Measurements from ENCODE around the gene CCR7.
"Not testable (repeated sequence)": the region's sequence is repeated elsewhere in the genome, so short reads cannot be mapped to it uniquely, and the experiment has no call there.

CCR7 gene

GRCh38 chr17:40582328-40582901 is 17.1 kb upstream of the CCR7 start:
- Mint-ChIP-seq H3K27me3 (no peaks in the 10 kb centered on the region), H3K27ac (peak overlapping the region; percentile 87), H3K4me3 (peak overlapping the region; percentile 19), H3K36me3 (peaks cover 31% of the 10 kb centered on the region), H3K9me3 (peaks cover 33% of the 10 kb centered on the region), H3K4me1 (peaks cover 92% of the 10 kb centered on the region)
- CTCF ChIA-PET = interaction anchor here (0.6 to 2.6 kb wide), 3 partner anchors 22 to 967 kb away, joined by 3 to 11 read pairs (median 4); no protein-coding TSS in a partner anchor
- DNase-seq = peak; percentile 88

- Mint-ChIP-seq H3K27ac (no peak overlapping the region), H3K36me3 (peaks cover 25% of the 10 kb centered on the region), H3K4me3 (no peak overlapping the region), H3K9me3 (peaks cover 26% of the 10 kb centered on the region), H3K4me1 (peaks cover 88% of the 10 kb centered on the region), H3K27me3 (no peaks in the 10 kb centered on the region)
- CTCF ChIA-PET = no interaction called here
- DNase-seq = no peak
These were observed 14.9 kb upstream of the CCR7 start for GRCh38 chr17:40580140-40580539.

- H3K4me1 Mint-ChIP-seq = peaks cover 85% of the 10 kb centered on the region
- peaks cover 26% of the 10 kb centered on the region for H3K9me3 Mint-ChIP-seq
- DNase-seq = no peak
- H3K36me3 Mint-ChIP-seq = peaks cover 23% of the 10 kb centered on the region
- H3K27ac Mint-ChIP-seq = no peak overlapping the region
- H3K4me3 Mint-ChIP-seq = no peak overlapping the region
- CTCF ChIA-PET = interaction anchor here (4.5 kb wide), 1 partner anchor 16 kb away, joined by 36 read pairs; no protein-coding TSS in a partner anchor
- H3K27me3 Mint-ChIP-seq = no peaks in the 10 kb centered on the region
These were observed 14.2 kb upstream of the CCR7 start for GRCh38 chr17:40579471-40579870.

- DNase-seq = peak; percentile 46
- CTCF ChIA-PET = interaction anchor here (0.8 to 4.5 kb wide), 9 partner anchors 10 to 42 kb away, joined by 3 to 36 read pairs (median 6); no protein-coding TSS in a partner anchor
- Mint-ChIP-seq H3K36me3 (peaks cover 24% of the 10 kb centered on the region), H3K27me3 (no peaks in the 10 kb centered on the region), H3K4me3 (peak overlapping the region; percentile 18), H3K27ac (peak overlapping the region; percentile 79), H3K4me1 (peaks cover 69% of the 10 kb centered on the region), H3K9me3 (peaks cover 29% of the 10 kb centered on the region)
These were observed 12.4 kb upstream of the CCR7 start for GRCh38 chr17:40577611-40578065.

- Mint-ChIP-seq H3K9me3 (peaks cover 43% of the 10 kb centered on the region), H3K27ac (peak overlapping the region; percentile 47), H3K4me1 (peaks cover 57% of the 10 kb centered on the region), H3K36me3 (peaks cover 35% of the 10 kb centered on the region), H3K4me3 (no peak overlapping the region), H3K27me3 (peaks cover 3% of the 10 kb centered on the region)
- no peak for DNase-seq
- CTCF ChIA-PET = interaction anchor here (0.7 to 4.5 kb wide), 5 partner anchors 13 to 45 kb away, joined by 3 to 36 read pairs (median 6); no protein-coding TSS in a partner anchor
These were observed 11.0 kb upstream of the CCR7 start for GRCh38 chr17:40576113-40576740.

GRCh38 chr17:40574292-40574691 is 9.0 kb upstream of the CCR7 start:
- H3K4me1 Mint-ChIP-seq = peaks cover 47% of the 10 kb centered on the region
- peaks cover 53% of the 10 kb centered on the region for H3K36me3 Mint-ChIP-seq
- CTCF ChIA-PET = interaction anchor here (0.7 kb wide), 1 partner anchor 1074 kb away, joined by 3 read pairs; no protein-coding TSS in a partner anchor
- H3K4me3 Mint-ChIP-seq = no peak overlapping the region
- no peak for DNase-seq
- H3K9me3 Mint-ChIP-seq = peaks cover 56% of the 10 kb centered on the region
- peaks cover 3% of the 10 kb centered on the region for H3K27me3 Mint-ChIP-seq
- no peak overlapping the region for H3K27ac Mint-ChIP-seq

- not testable (repeated sequence) for H3K4me3 Mint-ChIP-seq
- Mint-ChIP-seq H3K9me3 (peaks cover 63% of the 10 kb centered on the region), H3K36me3 (peaks cover 58% of the 10 kb centered on the region)
These were observed 7.1 kb upstream of the CCR7 start for GRCh38 chr17:40572245-40572993.

GRCh38 chr17:40568074-40568836 is 3.0 kb upstream of the CCR7 start:
- DNase-seq = no peak
- Mint-ChIP-seq H3K36me3 (peaks cover 64% of the 10 kb centered on the region), H3K4me3 (no peak overlapping the region), H3K9me3 (peaks cover 43% of the 10 kb centered on the region), H3K27me3 (peaks cover 3% of the 10 kb centered on the region), H3K4me1 (peaks cover 31% of the 10 kb centered on the region), H3K27ac (no peak overlapping the region)
- CTCF ChIA-PET = interaction anchor here (0.6 kb wide), 2 partner anchors 164 to 196 kb away, joined by 3 read pairs; no protein-coding TSS in a partner anchor

More at GRCh38 chr17:40572245-40572993, 7.1 kb upstream of the CCR7 start:
- H3K4me1 Mint-ChIP-seq = peaks cover 30% of the 10 kb centered on the region
- CTCF ChIA-PET, DNase-seq, H3K27me3 Mint-ChIP-seq, H3K27ac Mint-ChIP-seq: not testable (repeated sequence)

GRCh38 chr17:40567377-40567776 is 2.1 kb upstream of the CCR7 start:
- DNase-seq = no peak
- Mint-ChIP-seq H3K4me1 (peaks cover 27% of the 10 kb centered on the region), H3K9me3 (peaks cover 35% of the 10 kb centered on the region), H3K27me3 (peaks cover 3% of the 10 kb centered on the region), H3K36me3 (peaks cover 65% of the 10 kb centered on the region), H3K4me3 (no peak overlapping the region), H3K27ac (no peak overlapping the region)
- CTCF ChIA-PET = interaction anchor here (1.1 kb wide), 1 partner anchor 48 kb away, joined by 3 read pairs; no protein-coding TSS in a partner anchor

GRCh38 chr17:40565769-40566409 is 617 bp upstream of the CCR7 start:
- no peak for DNase-seq
- CTCF ChIA-PET = interaction anchor here (1.0 kb wide), 1 partner anchor 37 kb away, joined by 3 read pairs; no protein-coding TSS in a partner anchor

GRCh38 chr17:40564195-40564882 is 933 bp downstream of the CCR7 start:
- H3K27me3 Mint-ChIP-seq = no peaks in the 10 kb centered on the region
- CTCF ChIA-PET = interaction anchor here (0.7 to 12.4 kb wide), 9 partner anchors 13 to 1684 kb away, joined by 3 to 271 read pairs (median 19); no protein-coding TSS in a partner anchor
- DNase-seq = peak; percentile 74
- H3K9me3 Mint-ChIP-seq = peaks cover 10% of the 10 kb centered on the region
- H3K4me1 Mint-ChIP-seq = peaks cover 44% of the 10 kb centered on the region
- H3K4me3 Mint-ChIP-seq = peak overlapping the region; percentile 91
- H3K36me3 Mint-ChIP-seq = peaks cover 68% of the 10 kb centered on the region
- H3K27ac Mint-ChIP-seq = peak overlapping the region; percentile 95

More at GRCh38 chr17:40565769-40566409, 617 bp upstream of the CCR7 start:
- H3K27me3 Mint-ChIP-seq = no peaks in the 10 kb centered on the region
- H3K27ac Mint-ChIP-seq = peak overlapping the region; percentile 95
- H3K9me3 Mint-ChIP-seq = peaks cover 20% of the 10 kb centered on the region
- peak overlapping the region; percentile 91 for H3K4me3 Mint-ChIP-seq
- H3K36me3 Mint-ChIP-seq = peaks cover 67% of the 10 kb centered on the region
- peaks cover 35% of the 10 kb centered on the region for H3K4me1 Mint-ChIP-seq

GRCh38 chr17:40563220-40564052 is 1.8 kb downstream of the CCR7 start:
- H3K27ac Mint-ChIP-seq = peak overlapping the region; percentile 95
- peaks cover 9% of the 10 kb centered on the region for H3K9me3 Mint-ChIP-seq
- peak; percentile 49 for DNase-seq
- CTCF ChIA-PET = interaction anchor here (1.0 to 12.4 kb wide), 13 partner anchors 8 to 148 kb away, joined by 3 to 271 read pairs (median 6); no protein-coding TSS in a partner anchor
- peaks cover 53% of the 10 kb centered on the region for H3K4me1 Mint-ChIP-seq
- H3K36me3 Mint-ChIP-seq = peaks cover 72% of the 10 kb centered on the region
- H3K4me3 Mint-ChIP-seq = peak overlapping the region; percentile 91
- H3K27me3 Mint-ChIP-seq = no peaks in the 10 kb centered on the region

Measured in activated naive CD4-positive, alpha-beta T cell treated with anti-CD3 and anti-CD28 coated beads, Interleukin-2, amount 10 ng/mL, durations not matched to agents 7 days and 5 days (primary cell).